Ishikawa (cell line): ENCODE data around the gene HAO1.

Experiments used
- CEBPB ChIP-seq: IDR thresholded peaks from 2 replicates; pipeline ENCODE4 v1.6.1; 2012
- EP300 ChIP-seq: IDR thresholded peaks from 2 replicates; pipeline ENCODE4 v1.6.1; 2012; ENCODE audit warnings: borderline replicate concordance
- NFIC ChIP-seq: IDR thresholded peaks from 2 replicates; pipeline ENCODE4 v1.6.1; 2012
- TAF1 ChIP-seq: IDR thresholded peaks from 2 replicates; pipeline ENCODE4 v1.6.1; 2012; ENCODE audit warnings: low read depth, mild to moderate bottlenecking
- TCF12 ChIP-seq: IDR thresholded peaks from 2 replicates; pipeline ENCODE4 v1.6.1; 2012; ENCODE audit warnings: low read depth
- YY1 ChIP-seq: IDR thresholded peaks from 2 replicates; pipeline ENCODE4 v1.6.1; 2012; ENCODE audit warnings: low read depth
- TF ChIP-seq, protein P1 (sequence below): IDR thresholded peaks from 2 replicates; pipeline ENCODE4 v1.6.1; 2012; ENCODE audit warnings: low read depth, mild to moderate bottlenecking
- TF ChIP-seq, protein P2 (sequence below): IDR thresholded peaks from 2 replicates; pipeline ENCODE4 v1.6.1; 2012

GRCh38 chr20:7935027-7935551 is 5.2 kb downstream of the HAO1 start:
- TF ChIP-seq EP300 (no peak), TAF1 (no peak), TCF12 (no peak), YY1 (no peak), CEBPB (no peak), NFIC (no peak)
- TF ChIP-seq, protein P1, sequence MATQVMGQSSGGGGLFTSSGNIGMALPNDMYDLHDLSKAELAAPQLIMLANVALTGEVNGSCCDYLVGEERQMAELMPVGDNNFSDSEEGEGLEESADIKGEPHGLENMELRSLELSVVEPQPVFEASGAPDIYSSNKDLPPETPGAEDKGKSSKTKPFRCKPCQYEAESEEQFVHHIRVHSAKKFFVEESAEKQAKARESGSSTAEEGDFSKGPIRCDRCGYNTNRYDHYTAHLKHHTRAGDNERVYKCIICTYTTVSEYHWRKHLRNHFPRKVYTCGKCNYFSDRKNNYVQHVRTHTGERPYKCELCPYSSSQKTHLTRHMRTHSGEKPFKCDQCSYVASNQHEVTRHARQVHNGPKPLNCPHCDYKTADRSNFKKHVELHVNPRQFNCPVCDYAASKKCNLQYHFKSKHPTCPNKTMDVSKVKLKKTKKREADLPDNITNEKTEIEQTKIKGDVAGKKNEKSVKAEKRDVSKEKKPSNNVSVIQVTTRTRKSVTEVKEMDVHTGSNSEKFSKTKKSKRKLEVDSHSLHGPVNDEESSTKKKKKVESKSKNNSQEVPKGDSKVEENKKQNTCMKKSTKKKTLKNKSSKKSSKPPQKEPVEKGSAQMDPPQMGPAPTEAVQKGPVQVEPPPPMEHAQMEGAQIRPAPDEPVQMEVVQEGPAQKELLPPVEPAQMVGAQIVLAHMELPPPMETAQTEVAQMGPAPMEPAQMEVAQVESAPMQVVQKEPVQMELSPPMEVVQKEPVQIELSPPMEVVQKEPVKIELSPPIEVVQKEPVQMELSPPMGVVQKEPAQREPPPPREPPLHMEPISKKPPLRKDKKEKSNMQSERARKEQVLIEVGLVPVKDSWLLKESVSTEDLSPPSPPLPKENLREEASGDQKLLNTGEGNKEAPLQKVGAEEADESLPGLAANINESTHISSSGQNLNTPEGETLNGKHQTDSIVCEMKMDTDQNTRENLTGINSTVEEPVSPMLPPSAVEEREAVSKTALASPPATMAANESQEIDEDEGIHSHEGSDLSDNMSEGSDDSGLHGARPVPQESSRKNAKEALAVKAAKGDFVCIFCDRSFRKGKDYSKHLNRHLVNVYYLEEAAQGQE = no peak
- TF ChIP-seq, protein P2, sequence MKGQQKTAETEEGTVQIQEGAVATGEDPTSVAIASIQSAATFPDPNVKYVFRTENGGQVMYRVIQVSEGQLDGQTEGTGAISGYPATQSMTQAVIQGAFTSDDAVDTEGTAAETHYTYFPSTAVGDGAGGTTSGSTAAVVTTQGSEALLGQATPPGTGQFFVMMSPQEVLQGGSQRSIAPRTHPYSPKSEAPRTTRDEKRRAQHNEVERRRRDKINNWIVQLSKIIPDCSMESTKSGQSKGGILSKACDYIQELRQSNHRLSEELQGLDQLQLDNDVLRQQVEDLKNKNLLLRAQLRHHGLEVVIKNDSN = no peak
